Endodermal cell (in vitro differentiated cells): ENCODE data around the gene EEPD1. TPM values are rescaled to one million over a fixed set of nuclear protein-coding genes. Genes with fewer than 3 reads are reported as not detected.
A peak's percentile ranks its signal among the peaks of the same experiment; 100 is the strongest.

Experiments
- DNase-seq: peaks from one replicate; pipeline ENCODE4 v3.0.0-alpha.2; 2017
- H3K27ac ChIP-seq: 2 replicates; pipeline ENCODE4 v1.5.1; 2013; ENCODE audit warnings: mild to moderate bottlenecking, low read depth, low read length, moderate library complexity
- H3K27me3 ChIP-seq: 2 replicates; pipeline ENCODE4 v1.6.1; 2013; ENCODE audit warnings: mild to moderate bottlenecking, low read length, moderate library complexity; ENCODE audit not compliant: insufficient read depth, control insufficient read depth, poor library complexity, severe bottlenecking
- H3K36me3 ChIP-seq: 2 replicates; pipeline ENCODE4 v1.7.0; 2013; ENCODE audit warnings: mild to moderate bottlenecking, low read length, moderate library complexity; ENCODE audit not compliant: control insufficient read depth, insufficient read depth
- H3K4me1 ChIP-seq: one replicate; pipeline ENCODE4 v1.7.0; 2013; ENCODE audit warnings: low read length; ENCODE audit not compliant: control insufficient read depth, insufficient read depth
- H3K4me3 ChIP-seq: 2 replicates; pipeline ENCODE4 v1.5.1; 2013; ENCODE audit warnings: mild to moderate bottlenecking, low read length, moderate library complexity
- H3K9ac ChIP-seq: 2 replicates; pipeline ENCODE4 v1.6.1; 2013; ENCODE audit warnings: mild to moderate bottlenecking, low read length, moderate library complexity; ENCODE audit not compliant: poor library complexity, severe bottlenecking; ENCODE audit errors: extremely low read depth
- H3K9me3 ChIP-seq: 2 replicates; pipeline ENCODE4 v1.6.1; 2013; ENCODE audit warnings: mild to moderate bottlenecking, low read length, moderate library complexity; ENCODE audit not compliant: control insufficient read depth
- H3K27ac Mint-ChIP-seq: 2 replicates; pipeline ENCODE4 v1.8.0; 2020; ENCODE audit warnings: mixed read lengths
- H3K27me3 Mint-ChIP-seq: 2 replicates; pipeline ENCODE4 v1.8.0; 2021; ENCODE audit warnings: mild to moderate bottlenecking, mixed read lengths; ENCODE audit not compliant: insufficient read depth
- H3K36me3 Mint-ChIP-seq: 2 replicates; pipeline ENCODE4 v1.8.0; 2020; ENCODE audit warnings: low read depth, mixed read lengths
- H3K4me1 Mint-ChIP-seq: 2 replicates; pipeline ENCODE4 v1.8.0; 2020; ENCODE audit warnings: mixed read lengths
- H3K4me3 Mint-ChIP-seq: 2 replicates; pipeline ENCODE4 v1.8.0; 2020; ENCODE audit warnings: mild to moderate bottlenecking, moderate library complexity, mixed read lengths
- H3K9me3 Mint-ChIP-seq: 2 replicates; pipeline ENCODE4 v1.8.0; 2020; ENCODE audit warnings: mild to moderate bottlenecking, mixed read lengths
- CTCF ChIP-seq: fragments of 200-600 bp; sonication (generic); conservative IDR thresholded peaks from 2 replicates; pipeline ENCODE4 v1.5.0; 2021; ENCODE audit warnings: antibody characterized with exemption, mild to moderate bottlenecking
- WGBS, 2 experiments: methylation state at CpG; one replicate each; pipeline versions ENCODE4 v1.1.5 to v1.1.7; 2013; ENCODE audit warnings: missing lambda C conversion rate in 2 of 2, mixed read lengths in 1 of 2; ENCODE audit not compliant: insufficient coverage in 1 of 2, insufficient read length in 1 of 2; 5-methylcytosine and 5-hydroxymethylcytosine counted together
- total RNA-seq, 2 donors: library from RNA; stranded (reverse); fragmentation: NEBNext Ultra II Directional in 1 of 2; extraction: Animal tissue kit (Norgen Biotek cat#: 25700) in 1 of 2; gene quantifications; 2 replicates in 1 of 2; 3 replicates in 1 of 2; pipeline ENCODE4 v1.2.1, GENCODE V29; 2021

Gene EEPD1
- total RNA-seq, 2 donors from 2014 or later: 9.7 to 11.4 TPM

DNA sequence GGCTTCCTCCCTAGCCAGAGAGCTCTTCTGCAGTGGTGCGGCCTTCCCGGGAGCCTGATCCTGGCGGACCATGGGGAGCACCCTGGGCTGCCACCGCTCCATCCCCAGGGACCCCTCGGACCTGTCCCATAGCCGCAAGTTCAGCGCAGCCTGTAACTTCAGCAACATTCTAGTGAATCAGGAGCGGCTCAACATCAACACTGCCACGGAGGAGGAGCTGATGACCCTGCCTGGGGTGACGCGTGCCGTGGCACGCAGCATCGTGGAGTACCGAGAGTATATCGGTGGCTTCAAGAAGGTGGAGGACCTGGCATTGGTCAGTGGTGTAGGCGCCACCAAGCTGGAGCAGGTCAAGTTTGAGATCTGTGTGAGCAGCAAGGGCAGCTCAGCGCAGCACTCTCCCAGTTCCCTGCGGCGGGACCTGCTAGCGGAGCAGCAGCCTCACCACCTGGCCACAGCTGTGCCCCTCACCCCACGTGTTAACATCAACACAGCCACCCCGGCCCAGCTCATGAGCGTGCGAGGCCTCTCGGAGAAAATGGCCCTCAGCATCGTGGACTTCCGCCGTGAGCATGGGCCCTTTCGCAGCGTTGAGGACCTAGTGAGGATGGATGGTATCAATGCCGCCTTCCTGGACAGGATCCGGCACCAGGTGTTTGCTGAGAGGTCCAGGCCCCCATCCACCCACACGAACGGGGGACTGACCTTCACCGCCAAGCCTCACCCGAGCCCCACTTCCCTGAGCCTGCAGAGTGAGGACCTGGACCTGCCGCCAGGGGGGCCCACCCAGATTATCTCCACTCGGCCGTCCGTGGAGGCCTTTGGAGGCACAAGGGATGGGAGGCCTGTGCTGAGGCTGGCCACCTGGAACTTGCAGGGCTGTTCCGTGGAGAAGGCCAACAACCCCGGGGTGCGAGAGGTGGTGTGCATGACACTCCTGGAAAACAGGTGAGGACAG, 1.5 kb downstream of the EEPD1 start:
- Mint-ChIP-seq H3K27me3 (peaks cover 8% of the 10 kb centered on the region), H3K36me3 (peaks cover 5% of the 10 kb centered on the region), H3K4me1 (peaks cover 57% of the 10 kb centered on the region), H3K4me3 (peak overlapping the region; percentile 74), H3K9me3 (no peaks in the 10 kb centered on the region), H3K27ac (no peak overlapping the region)
- TF ChIP-seq CTCF: no peak
- Histone ChIP-seq H3K9me3 (no peaks in the 10 kb centered on the region), H3K27ac (no peak overlapping the region), H3K4me1 (peaks cover 28% of the 10 kb centered on the region), H3K4me3 (peak overlapping the region; percentile 86), H3K9ac (no peak overlapping the region), H3K36me3 (no peaks in the 10 kb centered on the region), H3K27me3 (no peaks in the 10 kb centered on the region)
- peak; percentile 55 for DNase-seq
- WGBS, 2 experiments: 93 to 95% methylated on average over 31 to 44 of the region's 44 CpGs

GRCh38 chr7:36155811-36156361, 2.8 kb downstream of the EEPD1 start:
- WGBS, 2 experiments: 69 to 70% methylated on average over 9 to 12 of the region's 12 CpGs
- Mint-ChIP-seq H3K27me3 (peaks cover 8% of the 10 kb centered on the region), H3K36me3 (peaks cover 5% of the 10 kb centered on the region), H3K4me1 (peaks cover 63% of the 10 kb centered on the region), H3K4me3 (peak overlapping the region; percentile 74), H3K9me3 (no peaks in the 10 kb centered on the region), H3K27ac (peak overlapping the region; percentile 46)
- no peaks in the 10 kb centered on the region for H3K9me3 ChIP-seq
- DNase-seq: peak; percentile 74
- no peaks in the 10 kb centered on the region for H3K27me3 ChIP-seq
- H3K4me3 ChIP-seq: peak overlapping the region; percentile 74
- H3K27ac ChIP-seq: no peak overlapping the region
- H3K9ac ChIP-seq: no peak overlapping the region
- no peaks in the 10 kb centered on the region for H3K36me3 ChIP-seq
- peak; percentile 50 for TF ChIP-seq CTCF
- H3K4me1 ChIP-seq: peaks cover 30% of the 10 kb centered on the region

DNA sequence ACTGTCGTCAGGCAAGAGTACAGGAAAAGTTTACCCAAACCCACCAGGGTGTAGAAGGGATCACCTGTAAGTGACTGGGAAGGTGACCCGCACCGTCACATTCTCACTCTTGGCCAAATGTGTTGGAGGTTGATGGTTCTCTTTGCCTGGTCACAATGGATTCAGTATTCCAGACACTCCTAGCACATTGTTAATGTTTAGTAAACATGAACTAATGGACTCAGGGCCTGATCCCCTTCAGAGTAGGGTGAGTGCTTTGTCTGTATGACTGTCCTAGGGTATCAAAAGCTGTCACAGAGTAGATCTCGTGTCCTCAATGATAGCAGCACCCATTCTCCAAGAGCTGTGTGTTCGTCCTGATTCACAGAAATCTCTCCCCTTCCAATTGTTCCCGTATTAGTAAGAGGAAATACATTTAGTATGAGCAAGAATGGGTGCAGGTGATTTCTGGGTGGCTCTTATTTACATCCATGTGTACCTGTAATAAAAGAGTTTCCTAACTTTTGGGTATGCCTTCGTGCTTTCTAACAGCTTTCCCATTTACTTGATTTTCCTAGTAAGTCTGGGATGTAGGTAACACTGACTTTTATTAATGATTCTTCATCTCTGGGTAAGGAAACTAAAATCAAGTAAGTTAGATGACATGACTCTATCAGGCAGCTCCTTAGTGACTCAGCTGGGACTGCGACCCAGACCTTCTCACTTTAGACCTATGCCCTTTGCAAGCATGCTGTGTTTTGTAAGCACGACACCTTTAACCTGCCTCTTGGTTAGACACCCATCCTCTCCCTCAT, 4.7 kb downstream of the EEPD1 start:
- Histone ChIP-seq H3K9ac (no peak overlapping the region), H3K9me3 (no peaks in the 10 kb centered on the region), H3K4me1 (peaks cover 30% of the 10 kb centered on the region), H3K36me3 (no peaks in the 10 kb centered on the region), H3K4me3 (peak overlapping the region; percentile 74), H3K27me3 (no peaks in the 10 kb centered on the region), H3K27ac (no peak overlapping the region)
- peak; percentile 38 for DNase-seq
- Mint-ChIP-seq H3K36me3 (peaks cover 7% of the 10 kb centered on the region), H3K27me3 (peaks cover 8% of the 10 kb centered on the region), H3K4me1 (peaks cover 62% of the 10 kb centered on the region), H3K27ac (no peak overlapping the region), H3K4me3 (no peak overlapping the region), H3K9me3 (no peaks in the 10 kb centered on the region)
- TF ChIP-seq CTCF: no peak
- WGBS, 2 experiments: 91 to 96% methylated on average over 6 to 9 of the region's 9 CpGs
